ENCODE results near the gene GLTP. TPM values are rescaled to one million over a fixed set of nuclear protein-coding genes. Genes with fewer than 3 reads are reported as not detected.

The GLTP gene
- total and polyA plus RNA-seq, 2 of the 13 experiments (the other 11 are each of a cell fraction or from before 2014, with no cell fraction given): 10.7 to 12.9 TPM

GRCh38 chr12:109830718-109831117 is 49.6 kb downstream of the GLTP start:
- no peak for TF ChIP-seq ERF (CRISPR knock-in tag; IDR thresholded peaks at IDR 0.05)
- TF ChIP-seq ZKSCAN1 (IDR thresholded peaks at IDR 0.05; ENCODE audit: low read length): peak; percentile 90
- Histone ChIP-seq H3K4me2 (ENCODE audit: low read depth, low read length) (peak overlapping the region; percentile 25; the same call in 1 of the 2 replicates), H3K27ac (ENCODE audit: extremely low read length, insufficient read depth, low read length) (no peak overlapping the region), H3K27me3 (ENCODE audit: control insufficient read depth in 1 of 2, insufficient read depth in 2 of 2, low read length in 2 of 2) (no peaks in the 10 kb centered on the region), H3K36me3 (replicated peaks in 1 of 2; ENCODE audit: control insufficient read depth in 1 of 2, insufficient read depth in 2 of 2, low read length in 2 of 2) (no peaks in the 10 kb centered on the region), H3K4me1 (ENCODE audit: insufficient read depth, low read length) (peaks cover 67% of the 10 kb centered on the region), H3K9me3 (ENCODE audit: low read length) (no peaks in the 10 kb centered on the region), H4K20me1 (ENCODE audit: insufficient read depth, low read length) (no peaks in the 10 kb centered on the region; the same call in 1 of the 2 replicates), H3K79me2 (ENCODE audit: insufficient read depth, low read length) (no peaks in the 10 kb centered on the region), H3K9ac (ENCODE audit: insufficient read depth, low read depth, low read length) (no peak overlapping the region), H3K4me3 (replicated peaks in 1 of 3; ENCODE audit: insufficient read depth in 1 of 3, low read depth in 2 of 3, low read length in 3 of 3) (no peak overlapping the region), H2AFZ (ENCODE audit: low read length) (no peak overlapping the region)
- 37% methylated on average over 2 of the region's 2 CpGs for WGBS (ENCODE audit: low lambda C conversion rate)
- intact Hi-C loops (cut with micrococcal nuclease; ENCODE audit: unreplicated experiment): no loop called here
- ATAC-seq (no peak), DNase-seq (ENCODE audit: low spot score) (no peak), FAIRE-seq (no peak)
- in situ Hi-C loops (cut with HindIII; ENCODE audit: extremely low pct_ligation_motif_present, low pct_unique_long_range_greater_than_20kb): no loop called here
- CTCF ChIA-PET (ENCODE audit: low intra/inter-chr PET ratio, low total read pairs): no interaction called here
- no TSS peak for BruUV-seq (replicated peaks)
- POLR2A ChIA-PET: no interaction called here

GRCh38 chr12:109830267-109830666 is 50.1 kb downstream of the GLTP start:
- Histone ChIP-seq H4K20me1 (ENCODE audit: insufficient read depth, low read length) (no peaks in the 10 kb centered on the region; the same call in 1 of the 2 replicates), H3K4me3 (replicated peaks in 1 of 3; ENCODE audit: insufficient read depth in 1 of 3, low read depth in 2 of 3, low read length in 3 of 3) (no peak overlapping the region), H3K27ac (ENCODE audit: extremely low read length, insufficient read depth, low read length) (no peak overlapping the region), H3K36me3 (replicated peaks in 1 of 2; ENCODE audit: control insufficient read depth in 1 of 2, insufficient read depth in 2 of 2, low read length in 2 of 2) (no peaks in the 10 kb centered on the region), H3K27me3 (ENCODE audit: control insufficient read depth in 1 of 2, insufficient read depth in 2 of 2, low read length in 2 of 2) (no peaks in the 10 kb centered on the region), H3K4me2 (ENCODE audit: low read depth, low read length) (peak overlapping the region; percentile 25; the same call in 1 of the 2 replicates), H3K9me3 (ENCODE audit: low read length) (no peaks in the 10 kb centered on the region), H2AFZ (ENCODE audit: low read length) (no peak overlapping the region), H3K79me2 (ENCODE audit: insufficient read depth, low read length) (no peaks in the 10 kb centered on the region), H3K4me1 (ENCODE audit: insufficient read depth, low read length) (peaks cover 67% of the 10 kb centered on the region), H3K9ac (ENCODE audit: insufficient read depth, low read depth, low read length) (no peak overlapping the region)
- ChIA-PET POLR2A (no interaction called here), CTCF (ENCODE audit: low intra/inter-chr PET ratio, low total read pairs) (no interaction called here)
- FAIRE-seq (no peak), DNase-seq (ENCODE audit: low spot score) (no peak), ATAC-seq (peak; percentile 9; the same call in 1 of the 3 replicates)
- TF ChIP-seq HNF4A (CRISPR knock-in tag; IDR thresholded peaks at IDR 0.05) (peak; percentile 47), PCBP2 (optimal IDR thresholded peaks at IDR 0.05; ENCODE audit: low read depth, low read length, poor library complexity, severe bottlenecking) (no peak), ZNF256 (CRISPR knock-in tag; conservative IDR thresholded peaks at IDR 0.05) (no peak), ZKSCAN8 (CRISPR knock-in tag; IDR thresholded peaks at IDR 0.05; ENCODE audit: borderline replicate concordance) (peak; percentile 99), GABPB1 (CRISPR knock-in tag; IDR thresholded peaks at IDR 0.05) (no peak)
- 0% methylated on average over 1 of the region's 2 CpGs for WGBS (ENCODE audit: low lambda C conversion rate)
- BruUV-seq (replicated peaks): no TSS peak
- intact Hi-C loops (cut with micrococcal nuclease; ENCODE audit: unreplicated experiment): no loop called here
- in situ Hi-C loops (cut with HindIII; ENCODE audit: extremely low pct_ligation_motif_present, low pct_unique_long_range_greater_than_20kb): no loop called here
